GM19025 (cell line): ENCODE measurements around the gene PCSK6.
"Not testable (repeated sequence)": the region's sequence is repeated elsewhere in the genome, so short reads cannot be mapped to it uniquely, and the experiment has no call there.

ENCODE experiments used
- ATAC-seq: cut with Tn5 transposase; IDR thresholded peaks from one replicate; pipeline ENCODE4 v1.9.1; 2021; ENCODE audit warnings: mild to moderate bottlenecking, low read depth, moderate library complexity; ENCODE audit not compliant: unreplicated experiment

The PCSK6 gene

DNA sequence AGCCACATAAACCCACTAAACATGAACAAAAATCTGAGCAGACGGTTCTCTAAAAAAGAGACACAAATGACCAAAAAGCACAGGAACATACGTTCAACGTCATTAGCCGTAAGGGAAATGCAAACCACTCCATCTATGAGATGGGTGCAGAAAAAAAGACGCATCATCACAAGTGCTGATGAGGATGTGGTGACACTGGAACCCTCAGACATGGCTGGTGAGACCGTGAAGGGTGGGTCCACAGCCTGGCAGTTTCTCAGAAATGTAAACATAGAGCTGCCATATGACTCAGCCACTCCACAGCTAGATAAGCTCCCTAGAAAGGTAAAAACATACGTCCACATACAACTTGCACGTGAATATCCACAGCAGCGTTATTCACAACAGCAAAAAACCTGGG, 23.3 kb downstream of the PCSK6 start:
- no peak for ATAC-seq

DNA sequence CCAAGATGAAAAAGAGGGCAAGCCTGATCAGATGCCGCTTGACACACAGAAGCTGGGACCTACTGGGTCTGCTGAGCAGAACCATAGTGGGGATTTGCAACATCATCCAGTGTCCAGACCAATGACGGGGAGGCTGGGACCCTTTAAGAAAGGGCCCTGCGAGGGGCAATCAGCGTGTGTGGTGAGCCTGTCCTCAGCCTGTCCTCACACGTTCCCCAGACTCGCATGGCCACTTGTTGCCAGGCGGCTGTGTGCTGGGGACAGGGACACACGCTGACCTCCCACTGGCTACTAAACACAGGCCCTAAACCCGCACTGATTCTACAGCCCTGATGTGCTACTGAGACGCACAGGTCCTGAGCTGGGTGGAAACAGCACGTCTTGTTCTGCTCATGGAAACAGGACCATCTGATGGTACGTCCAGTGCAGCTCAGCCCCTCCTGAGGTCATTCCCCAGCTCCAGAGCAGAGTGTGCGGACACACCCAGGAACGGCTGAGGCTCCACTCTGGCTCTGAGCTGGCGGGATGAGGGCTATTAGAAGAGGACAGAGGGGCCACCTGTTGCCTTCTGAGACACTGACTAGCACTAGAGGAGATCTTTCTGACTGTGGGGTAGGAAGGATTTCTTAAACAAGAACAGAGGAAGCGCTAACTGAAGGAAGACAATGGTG, 24.4 kb downstream of the PCSK6 start:
- ATAC-seq, result no peak

DNA sequence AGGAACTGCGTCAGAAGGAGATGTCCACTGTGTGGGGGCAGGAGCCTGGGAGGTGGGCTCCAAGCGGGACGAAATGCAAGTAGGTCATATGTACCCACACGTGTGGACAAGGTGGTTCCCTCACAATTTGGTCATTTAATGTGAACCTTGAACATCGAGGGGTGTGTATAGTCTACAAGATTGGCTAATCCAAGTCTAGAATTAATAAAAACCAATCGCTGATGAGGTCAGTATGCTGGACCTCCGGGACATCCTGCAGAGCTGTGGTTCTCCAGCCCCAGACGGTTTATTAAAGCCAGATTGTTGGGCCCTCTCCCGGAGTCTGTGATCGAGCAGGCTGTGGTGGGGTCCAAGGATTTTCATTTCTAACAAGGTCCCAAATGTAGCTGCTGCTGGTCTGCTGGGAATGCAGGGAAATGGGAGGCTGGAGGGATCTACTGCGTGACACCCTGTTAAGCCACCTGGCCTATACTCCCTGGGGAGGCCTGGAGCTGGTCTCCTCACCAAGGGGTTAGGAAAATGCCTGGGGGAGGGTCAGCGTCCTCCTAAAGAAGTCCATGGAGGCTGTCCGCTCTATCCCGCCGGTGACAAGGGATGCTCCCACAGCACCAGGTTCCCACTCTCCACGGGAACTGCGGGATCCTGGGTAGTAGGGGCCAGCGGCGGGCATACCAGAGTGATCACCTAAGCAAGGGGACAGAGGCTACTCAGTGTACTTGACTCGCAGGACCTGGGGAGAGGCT, 25.1 kb downstream of the PCSK6 start:
- ATAC-seq, result no peak

DNA sequence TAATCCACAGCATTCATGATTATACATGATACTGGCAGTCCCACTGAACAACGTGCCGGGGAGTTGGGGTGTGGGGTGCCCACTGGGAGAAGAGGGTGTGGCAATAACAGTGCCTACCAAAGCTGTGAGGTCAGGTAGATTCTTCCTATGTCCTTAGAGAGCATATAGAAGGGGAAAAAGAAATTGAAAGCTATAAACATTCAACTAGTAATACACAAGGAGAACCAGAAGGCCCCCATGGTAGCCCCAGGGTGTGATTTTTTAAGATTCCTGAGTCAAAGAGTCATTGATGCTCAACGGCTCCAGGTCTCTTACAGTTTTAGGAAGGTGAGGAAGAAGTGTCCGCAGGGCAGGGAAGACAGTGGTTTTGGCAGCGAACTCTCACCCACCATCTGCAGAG, 25.8 kb downstream of the PCSK6 start:
- not testable (repeated sequence) for ATAC-seq

DNA sequence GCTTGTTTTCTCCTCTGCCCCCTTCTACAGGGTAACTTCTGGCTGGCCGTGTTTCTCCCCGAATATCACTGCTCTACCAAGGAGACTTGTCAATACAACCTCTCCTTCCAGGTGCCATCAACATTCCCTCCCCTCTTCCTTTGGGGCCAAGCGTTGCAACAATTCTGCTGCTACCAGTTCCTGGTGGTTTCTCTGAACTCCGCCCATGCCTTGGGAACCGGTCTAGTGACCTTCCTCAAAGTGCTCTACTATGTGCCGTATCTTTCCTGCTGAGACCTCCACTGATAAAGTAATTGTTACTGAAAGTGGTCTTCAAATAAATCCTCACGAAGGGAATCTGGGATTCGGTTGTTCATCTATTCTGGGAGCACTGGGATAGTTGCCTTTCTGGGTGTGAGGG, 26.2 kb downstream of the PCSK6 start:
- no peak for ATAC-seq

DNA sequence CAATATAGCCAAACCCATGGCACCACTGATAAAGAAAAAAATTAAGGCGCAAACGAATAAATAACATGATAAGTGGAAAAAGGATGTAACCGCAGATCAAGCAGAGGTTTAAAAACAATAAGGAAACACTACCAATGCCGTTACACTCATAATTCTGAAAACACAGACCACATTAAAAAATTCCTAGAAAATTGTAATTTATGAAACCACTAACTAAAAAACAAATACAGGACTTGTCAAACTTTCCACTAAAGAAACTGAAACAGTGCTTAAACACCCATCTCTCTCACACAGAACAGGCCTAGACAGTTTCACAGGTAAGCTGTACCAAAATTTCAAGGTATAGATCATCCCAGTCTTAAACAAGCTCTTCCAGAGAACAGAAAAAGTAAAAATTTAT, 28.4 kb downstream of the PCSK6 start:
- no peak for ATAC-seq

DNA sequence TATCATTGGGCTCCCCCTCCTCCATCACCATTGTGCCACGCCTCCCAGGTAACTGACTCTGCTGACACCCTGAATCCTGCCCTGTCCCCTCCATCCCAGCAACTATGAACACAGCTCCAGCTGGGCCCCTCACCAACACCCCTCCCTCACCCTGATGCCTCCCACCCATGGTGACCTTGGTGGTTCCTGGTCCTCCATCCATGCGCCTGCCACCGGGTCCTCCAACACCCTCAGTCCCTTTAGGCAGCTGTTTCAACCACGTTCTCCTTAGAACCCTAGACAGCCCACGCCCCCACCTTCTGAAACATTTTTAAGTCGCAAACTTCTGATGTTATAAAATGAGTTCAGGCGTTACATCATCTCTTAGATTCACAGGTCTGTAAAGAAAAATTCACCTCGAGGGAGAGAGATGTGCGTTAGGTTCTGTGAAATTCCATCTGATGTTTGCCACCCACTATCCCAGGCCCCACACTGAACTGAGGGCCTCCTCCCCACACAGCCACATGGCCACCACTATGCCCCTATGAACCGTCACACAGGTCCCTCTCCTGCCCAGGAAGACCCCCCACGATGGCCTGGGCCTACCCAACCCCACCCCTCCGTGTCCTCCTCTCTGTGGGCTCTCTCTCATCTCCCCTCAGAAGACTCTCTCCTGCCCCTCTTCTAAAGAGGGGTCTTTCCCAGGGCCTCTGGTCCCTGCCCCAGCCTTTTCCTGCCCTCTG, 29.8 kb downstream of the PCSK6 start:
- no peak for ATAC-seq

DNA sequence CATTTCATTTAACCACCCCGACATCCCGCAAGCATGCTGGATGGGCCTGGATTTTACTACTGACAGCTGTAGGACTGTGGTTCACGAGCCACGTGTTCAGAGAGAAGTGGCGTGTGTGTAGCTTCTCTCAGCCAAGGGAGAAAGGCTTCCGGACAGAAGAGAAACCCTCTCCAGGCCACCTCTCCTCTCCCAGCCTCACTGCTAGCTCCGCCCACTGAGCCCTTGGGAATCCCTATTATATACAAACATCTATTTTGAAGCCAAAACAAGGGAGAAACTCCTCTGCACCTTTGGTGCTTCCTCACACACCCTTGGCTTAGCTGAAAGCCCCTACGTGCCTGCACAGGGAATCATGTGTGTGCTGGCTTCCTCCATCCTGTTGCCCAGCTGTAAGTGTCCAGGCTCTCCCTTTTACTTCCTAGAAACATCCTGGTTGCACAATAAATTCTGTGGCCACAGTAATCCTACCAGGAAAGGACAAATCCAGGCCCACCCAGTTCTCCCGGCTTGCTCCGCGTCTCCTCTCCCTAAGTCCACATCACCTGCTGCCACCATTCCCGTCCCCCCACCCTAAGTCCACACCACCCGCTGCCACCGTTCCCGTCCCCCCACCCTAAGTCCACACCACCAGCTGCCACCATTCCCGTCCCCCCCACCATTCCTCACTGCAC, 30.5 kb downstream of the PCSK6 start:
- ATAC-seq, result no peak

DNA sequence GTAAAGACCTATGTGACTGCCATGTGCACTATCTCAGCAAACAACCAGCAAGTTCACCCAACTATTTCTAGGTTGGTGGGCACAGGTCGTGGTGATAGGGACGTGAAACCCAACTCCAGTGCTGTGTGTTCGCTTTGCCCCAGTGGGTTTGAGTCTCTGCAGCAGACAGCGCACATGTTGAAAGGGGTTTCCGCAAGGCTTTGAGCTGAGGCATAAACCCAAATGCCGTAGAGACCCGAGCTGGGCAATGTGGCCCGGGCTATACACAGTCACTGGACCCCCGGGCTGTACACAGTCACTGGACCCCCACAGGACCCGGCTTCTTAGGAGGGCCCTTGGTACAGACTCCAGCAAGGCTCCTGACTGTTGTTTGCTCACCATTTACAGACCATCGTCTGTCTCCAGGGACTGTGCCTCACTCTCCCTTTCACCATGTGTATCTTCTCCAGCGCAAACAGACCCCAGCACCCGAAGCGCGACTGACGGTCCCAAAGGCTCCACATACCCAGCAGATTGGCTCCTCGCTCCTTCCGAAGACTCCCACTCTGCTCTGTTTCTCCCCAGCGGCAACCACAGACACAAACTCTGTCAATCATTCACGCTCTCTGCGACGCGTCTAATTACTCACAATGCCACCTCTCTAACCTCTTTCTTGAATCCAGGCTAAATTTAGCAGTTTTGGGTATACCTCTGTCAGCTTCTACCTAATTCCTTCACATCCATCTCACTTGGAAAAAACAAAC, 31.2 kb downstream of the PCSK6 start:
- ATAC-seq, result no peak

DNA sequence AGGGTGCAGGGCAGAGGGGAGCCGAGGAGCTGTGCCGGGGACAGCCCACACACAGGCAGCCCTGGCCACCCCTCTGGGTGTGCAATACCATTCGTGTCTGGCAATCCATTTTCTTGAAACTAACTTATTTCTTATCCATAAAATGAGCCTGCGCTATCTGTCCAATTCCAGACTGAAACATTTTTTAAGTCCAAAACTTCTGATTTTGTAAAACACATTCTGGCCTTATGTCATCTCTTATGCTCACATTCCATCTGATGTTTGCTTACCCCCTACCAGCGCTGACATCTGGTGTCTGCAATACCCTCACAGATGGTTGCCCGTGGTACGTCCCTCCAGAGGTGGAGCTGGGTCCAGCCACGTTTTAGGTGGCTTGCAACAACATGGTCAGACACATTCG, 31.8 kb downstream of the PCSK6 start:
- ATAC-seq, result no peak

DNA sequence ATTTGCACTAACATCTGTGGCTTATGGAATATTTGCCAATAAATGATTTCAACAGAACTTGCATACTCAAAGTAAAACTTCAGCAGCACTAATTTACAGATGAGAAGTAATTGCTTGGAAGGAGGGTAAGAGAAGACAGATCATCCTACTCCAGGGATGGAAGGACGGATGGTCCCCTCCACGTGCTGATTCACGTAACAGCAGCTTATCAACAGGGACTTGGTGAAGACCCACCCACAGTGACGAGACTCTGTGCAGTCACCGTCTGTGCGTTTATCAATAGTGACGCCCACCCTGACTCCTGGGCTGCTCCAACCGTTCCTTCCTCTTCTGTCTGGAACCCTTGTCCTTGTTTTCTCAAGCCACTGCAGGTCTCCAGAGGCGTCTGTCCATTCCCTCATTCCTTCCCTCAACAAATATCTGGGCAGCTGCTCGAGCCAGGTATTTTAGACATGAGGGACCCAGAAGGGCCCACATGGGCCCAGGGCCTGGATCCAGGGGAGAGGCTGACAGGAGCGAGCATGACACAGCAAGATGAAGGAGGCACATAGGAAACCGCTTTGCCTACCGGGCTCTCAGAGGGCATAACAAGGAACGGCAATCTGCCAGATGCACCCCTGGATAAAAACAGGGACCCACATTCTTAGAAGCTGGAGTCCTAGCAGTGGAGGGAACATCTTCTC, 33.3 kb downstream of the PCSK6 start:
- ATAC-seq, result no peak

DNA sequence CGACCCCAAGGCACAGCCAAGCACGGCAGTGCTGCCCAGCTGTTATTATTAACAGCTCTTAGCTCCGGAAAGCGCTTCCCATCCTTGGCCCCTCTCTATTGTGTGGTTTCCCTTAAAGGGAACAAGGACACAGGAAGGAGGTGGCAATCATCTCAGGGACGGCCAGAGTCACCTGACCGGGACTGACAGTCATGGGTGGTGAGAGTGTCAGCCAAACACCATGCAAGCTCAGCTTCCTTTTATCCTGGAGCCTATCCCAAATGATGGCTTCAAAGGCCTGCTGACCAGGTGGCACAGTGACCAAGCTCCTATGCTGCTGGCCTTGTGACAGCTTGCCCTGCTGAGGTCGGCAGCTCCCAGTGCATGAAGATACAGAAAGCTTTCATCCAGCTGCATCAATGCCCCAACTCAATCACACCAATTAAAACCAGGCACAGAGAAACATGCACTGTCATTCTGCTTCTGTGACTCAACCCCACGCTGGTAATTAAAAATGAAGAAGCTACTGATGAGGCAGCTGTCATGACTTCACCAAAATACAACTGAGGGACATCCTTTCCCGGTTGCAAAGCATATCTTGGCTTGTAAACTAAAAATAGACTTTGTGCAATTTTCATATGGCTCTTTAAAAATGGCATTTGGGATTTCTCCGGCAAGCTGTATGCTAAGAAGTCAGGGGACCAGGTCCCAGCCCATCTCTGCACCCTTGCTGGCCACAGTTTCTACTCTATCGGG, 34.0 kb downstream of the PCSK6 start:
- no peak for ATAC-seq

DNA sequence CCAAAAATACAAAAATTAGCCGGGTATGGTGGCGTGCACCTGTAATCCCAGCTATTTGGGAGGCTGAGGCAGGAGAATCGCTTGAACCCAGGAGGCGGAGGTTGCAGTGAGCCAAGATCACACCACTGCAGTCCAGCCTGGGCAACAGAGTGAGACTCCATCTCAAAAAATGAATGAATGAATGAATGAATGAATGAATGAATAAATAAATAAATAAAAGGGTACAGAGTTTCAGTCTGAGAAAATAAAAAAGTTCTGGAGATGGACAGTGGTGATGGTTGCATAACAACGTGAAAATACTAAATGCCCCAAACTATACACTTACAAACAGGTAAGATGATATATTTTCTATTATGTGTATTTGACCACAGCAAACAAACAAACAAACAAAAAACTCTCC, 34.7 kb downstream of the PCSK6 start:
- not testable (repeated sequence) for ATAC-seq

DNA sequence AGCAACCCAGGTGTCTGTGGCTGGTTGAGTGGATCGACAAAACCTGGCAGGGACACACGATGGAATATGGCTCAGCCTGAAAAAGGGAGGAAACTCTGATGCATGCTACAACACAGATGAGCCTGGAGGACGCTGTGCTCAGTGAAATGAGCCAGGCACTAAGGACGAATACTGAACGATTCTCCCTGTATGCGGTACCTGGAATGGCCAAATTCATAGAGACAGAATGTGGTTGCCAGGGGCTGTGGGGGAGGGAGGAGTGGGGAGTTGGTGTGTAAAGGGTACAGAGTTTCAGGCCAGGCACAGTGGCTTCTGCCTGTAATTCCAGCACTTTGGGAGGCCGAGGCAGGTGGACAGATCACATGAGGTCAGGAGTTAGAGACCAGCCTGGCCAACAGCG, 35.1 kb downstream of the PCSK6 start:
- no peak for ATAC-seq

DNA sequence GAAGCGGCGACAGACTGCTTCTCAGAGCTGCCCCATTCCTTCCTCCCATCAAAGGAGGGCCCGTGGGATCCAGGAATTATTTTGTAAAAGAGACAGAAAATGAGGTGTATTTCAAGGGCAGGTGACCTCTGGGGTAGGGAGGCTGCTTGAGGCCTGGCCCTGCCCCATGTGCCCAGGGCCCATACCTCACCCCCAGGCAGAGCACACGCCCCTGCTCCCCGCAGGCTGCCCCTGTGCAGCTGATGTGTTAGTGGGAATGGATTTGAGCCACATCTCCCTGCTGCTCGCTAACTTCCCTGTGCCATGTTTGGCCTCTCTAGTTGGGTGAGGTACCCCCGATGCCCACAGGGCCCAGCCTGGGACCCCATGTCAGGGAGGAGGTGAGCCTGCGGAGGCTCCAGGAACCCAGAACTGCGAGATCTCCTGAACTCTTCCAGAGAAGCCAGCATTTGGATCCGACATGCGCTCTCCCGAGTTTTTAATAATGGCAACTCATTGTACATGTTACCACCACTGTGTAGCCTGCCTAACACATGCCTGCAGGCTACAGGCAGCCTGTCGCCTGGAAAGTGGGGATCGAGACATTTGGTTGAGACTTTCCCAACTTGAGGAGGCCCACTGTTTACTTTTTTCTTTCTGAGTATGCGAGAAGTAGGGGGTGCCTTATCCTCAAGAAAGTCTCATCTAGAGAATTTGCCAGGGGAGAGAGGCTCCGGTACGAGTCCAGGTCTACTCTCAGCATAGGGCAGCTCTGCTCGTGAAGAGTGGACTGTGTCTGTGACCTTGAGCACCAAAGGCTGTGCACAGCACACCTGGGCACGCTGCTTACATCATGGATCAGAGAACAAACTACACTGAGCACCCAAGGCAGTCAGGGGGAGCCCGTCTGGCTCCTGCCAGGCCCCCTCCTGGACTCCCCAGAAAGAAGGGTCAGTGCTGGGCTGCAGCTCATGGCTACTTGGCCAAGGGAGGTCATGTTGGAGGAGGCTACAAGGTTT, 36.1 kb downstream of the PCSK6 start:
- no peak for ATAC-seq

DNA sequence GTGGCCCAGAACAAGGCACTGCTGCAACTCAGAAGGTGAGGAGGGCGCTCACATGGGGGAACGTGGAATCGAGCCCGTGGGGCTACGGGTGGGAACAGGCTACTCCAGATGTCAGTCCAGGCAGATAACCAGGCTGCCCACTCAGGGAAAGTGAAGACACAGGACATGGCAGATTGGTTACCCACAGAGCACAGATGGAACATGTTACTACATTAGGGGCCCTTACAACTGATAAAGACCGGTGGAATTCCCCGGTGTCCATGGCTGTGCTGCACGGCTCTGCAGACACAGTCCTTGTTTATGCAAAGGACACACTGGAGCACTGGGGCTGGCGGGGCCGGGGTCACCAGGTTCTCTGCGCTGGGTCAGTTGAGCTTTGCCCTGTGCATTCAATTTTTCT, 36.9 kb downstream of the PCSK6 start:
- ATAC-seq, result no peak

DNA sequence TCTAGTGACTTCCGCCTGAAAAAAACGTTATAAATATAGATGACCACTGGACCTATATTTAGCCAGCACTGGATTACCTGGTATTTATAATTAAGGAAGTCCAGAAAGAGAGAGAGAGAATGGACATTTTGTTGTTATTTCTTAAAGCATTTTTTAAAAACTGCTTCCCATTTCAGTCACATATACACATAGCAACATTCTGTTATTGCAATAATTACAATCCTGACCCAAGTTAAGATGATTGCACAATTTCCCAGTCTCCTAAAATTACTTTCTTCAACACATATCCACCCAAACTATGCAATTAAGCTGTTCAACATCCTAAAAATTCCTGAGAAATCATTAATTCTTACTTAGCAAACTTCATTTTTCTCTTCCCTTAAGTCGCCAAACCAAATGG, 37.7 kb downstream of the PCSK6 start:
- no peak for ATAC-seq

DNA sequence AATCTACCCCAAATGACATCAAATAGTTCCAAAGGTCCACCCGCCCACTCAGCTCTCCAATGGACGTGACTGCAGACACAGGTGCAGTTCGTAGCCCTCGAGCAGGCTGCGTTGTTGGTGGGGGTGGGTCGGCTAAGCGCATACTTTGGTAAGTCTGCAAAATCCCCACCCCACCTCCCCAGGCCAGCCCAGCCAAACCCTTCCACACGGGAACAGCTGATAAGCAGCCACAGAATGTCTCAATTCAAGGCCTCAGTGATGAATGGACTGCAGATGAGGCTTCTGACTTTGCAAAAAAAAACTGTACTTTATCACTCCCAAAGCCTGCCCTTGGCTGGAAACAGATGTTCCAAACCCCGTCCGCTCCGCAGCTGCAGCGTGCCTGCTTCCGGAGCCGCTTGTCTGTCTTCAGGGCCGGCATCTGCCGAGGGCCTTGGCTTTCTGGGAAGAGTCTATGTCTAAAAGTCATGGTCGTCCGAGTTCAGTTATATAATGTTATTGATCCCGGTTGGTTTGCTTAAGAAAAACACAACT, 38.2 kb downstream of the PCSK6 start:
- ATAC-seq, result no peak
